GM12878 (cell line): Measurements from ENCODE around the gene TCF7.

ENCODE experiments used
- CHD2 ChIP-seq: IDR thresholded peaks from 2 replicates; pipeline ENCODE4 v1.6.1; 2011; ENCODE audit warnings: low read depth, low read length, improper control_type of control experiment, borderline replicate concordance
- CTCF ChIP-seq, 3 experiments: IDR thresholded peaks in 2 of 3; conservative IDR thresholded peaks in 1 of 3; 2 replicates each; pipeline ENCODE4 v1.5.1; 2011; ENCODE audit warnings: low read depth in 3 of 3, low read length in 3 of 3, mild to moderate bottlenecking in 3 of 3, control low read depth in 2 of 3, moderate library complexity in 2 of 3, inconsistent platforms in 1 of 3, mixed read lengths in 1 of 3; ENCODE audit not compliant: control insufficient read depth in 2 of 3, insufficient read depth in 1 of 3; ENCODE audit errors: extremely low read depth in 1 of 3
- E2F4 ChIP-seq: IDR thresholded peaks from 2 replicates; pipeline ENCODE4 v1.6.1; 2012; ENCODE audit warnings: low read depth, low read length, improper control_type of control experiment
- EP300 ChIP-seq, 2 experiments: fragments of 150-350 bp in 1 of 2; IDR thresholded peaks; 2 replicates each; pipeline ENCODE4 v1.6.1; 2011 to 2012; ENCODE audit warnings: low read depth in 2 of 2, low read length in 2 of 2, borderline replicate concordance in 1 of 2, improper control_type of control experiment in 1 of 2, inconsistent platforms in 1 of 2; ENCODE audit not compliant: control insufficient read depth in 1 of 2
- JUND ChIP-seq: IDR thresholded peaks from 2 replicates; pipeline ENCODE4 v1.6.1; 2012; ENCODE audit warnings: low read depth, mild to moderate bottlenecking, low read length, improper control_type of control experiment, moderate library complexity
- POLR2A ChIP-seq: IDR thresholded peaks from 2 replicates; pipeline ENCODE4 v1.6.1; 2011; ENCODE audit warnings: low read depth, mild to moderate bottlenecking, low read length
- POLR2AphosphoS5 ChIP-seq: IDR thresholded peaks from 2 replicates; pipeline ENCODE4 v1.6.1; 2011; ENCODE audit warnings: mild to moderate bottlenecking, low read length, inconsistent platforms
- PRDM15 ChIP-seq: fragments of 450-650 bp; formaldehyde crosslinking; IDR thresholded peaks from 2 replicates; pipeline ENCODE4 v1.4.0; 2020; ENCODE audit warnings: mild to moderate bottlenecking, moderate library complexity
- SUPT20H ChIP-seq: IDR thresholded peaks from 2 replicates; pipeline ENCODE4 v1.6.1; 2011; ENCODE audit warnings: low read depth, mild to moderate bottlenecking, low read length, moderate library complexity, borderline replicate concordance; ENCODE audit not compliant: control insufficient read depth
- USF2 ChIP-seq: IDR thresholded peaks from 2 replicates; pipeline ENCODE4 v1.6.1; 2011; ENCODE audit warnings: low read depth, low read length, improper control_type of control experiment, borderline replicate concordance
- ZBED1 ChIP-seq: IDR thresholded peaks from 2 replicates; pipeline ENCODE4 v1.6.1; 2016; ENCODE audit warnings: borderline replicate concordance
- ZNF274 ChIP-seq: IDR thresholded peaks from one replicate; pipeline ENCODE4 v1.8.0; 2011; ENCODE audit not compliant: insufficient read length, insufficient read depth

- TF ChIP-seq CHD2 = no peak
- no peak for TF ChIP-seq CTCF (IDR thresholded peaks at IDR 0.05 in 2 of 3, conservative IDR thresholded peaks at IDR 0.05 in 1 of 3; ENCODE audit: control insufficient read depth in 2 of 3, extremely low read depth in 1 of 3, insufficient read depth in 1 of 3, low read depth in 3 of 3, low read length in 3 of 3)
- TF ChIP-seq E2F4 = no peak
- no peak for TF ChIP-seq POLR2AphosphoS5
- TF ChIP-seq EP300 (IDR thresholded peaks at IDR 0.05; ENCODE audit: borderline replicate concordance in 1 of 2, control insufficient read depth in 1 of 2, low read depth in 2 of 2, low read length in 2 of 2) = no peak
- TF ChIP-seq POLR2A = no peak
- no peak for TF ChIP-seq JUND
- no peak for TF ChIP-seq SUPT20H
- no peak for TF ChIP-seq ZNF274
- no peak for TF ChIP-seq USF2
- TF ChIP-seq PRDM15 = no peak
- TF ChIP-seq ZBED1 = no peak
Observed at GRCh38 chr5:134135091-134135655, 20.7 kb downstream of the TCF7 start.
